Nephron (organoid): ENCODE measurements around the gene SYNGR4.
"Not testable (repeated sequence)": the region's sequence is repeated elsewhere in the genome, so short reads cannot be mapped to it uniquely, and the experiment has no call there.

Source experiments
- H3K27ac Mint-ChIP-seq, 3 experiments: 2 replicates each; pipeline ENCODE4 v1.8.0; 2020; ENCODE audit warnings: mixed read lengths in 3 of 3, mild to moderate bottlenecking in 2 of 3, moderate library complexity in 1 of 3
- H3K27me3 Mint-ChIP-seq: 2 replicates; pipeline ENCODE4 v1.8.0; 2021; ENCODE audit warnings: low read depth, mild to moderate bottlenecking, moderate library complexity, mixed read lengths
- H3K36me3 Mint-ChIP-seq: 2 replicates; pipeline ENCODE4 v1.8.0; 2020; ENCODE audit warnings: low read depth, mixed read lengths
- H3K4me1 Mint-ChIP-seq: 2 replicates; pipeline ENCODE4 v1.8.0; 2020; ENCODE audit warnings: mixed read lengths
- H3K4me3 Mint-ChIP-seq, 3 experiments: 2 replicates each; pipeline ENCODE4 v1.8.0; 2020; ENCODE audit warnings: mild to moderate bottlenecking in 3 of 3, mixed read lengths in 3 of 3, moderate library complexity in 2 of 3
- H3K9me3 Mint-ChIP-seq: 2 replicates; pipeline ENCODE4 v1.8.0; 2020; ENCODE audit warnings: mixed read lengths
- TF ChIP-seq, protein P1 (sequence below), 3 experiments: fragments of 200-600 bp; sonication (generic); IDR thresholded peaks; one replicate each; pipeline ENCODE4 v1.5.0; 2021; ENCODE audit warnings: antibody characterized with exemption in 3 of 3; ENCODE audit not compliant: unreplicated experiment in 3 of 3

Gene SYNGR4

DNA sequence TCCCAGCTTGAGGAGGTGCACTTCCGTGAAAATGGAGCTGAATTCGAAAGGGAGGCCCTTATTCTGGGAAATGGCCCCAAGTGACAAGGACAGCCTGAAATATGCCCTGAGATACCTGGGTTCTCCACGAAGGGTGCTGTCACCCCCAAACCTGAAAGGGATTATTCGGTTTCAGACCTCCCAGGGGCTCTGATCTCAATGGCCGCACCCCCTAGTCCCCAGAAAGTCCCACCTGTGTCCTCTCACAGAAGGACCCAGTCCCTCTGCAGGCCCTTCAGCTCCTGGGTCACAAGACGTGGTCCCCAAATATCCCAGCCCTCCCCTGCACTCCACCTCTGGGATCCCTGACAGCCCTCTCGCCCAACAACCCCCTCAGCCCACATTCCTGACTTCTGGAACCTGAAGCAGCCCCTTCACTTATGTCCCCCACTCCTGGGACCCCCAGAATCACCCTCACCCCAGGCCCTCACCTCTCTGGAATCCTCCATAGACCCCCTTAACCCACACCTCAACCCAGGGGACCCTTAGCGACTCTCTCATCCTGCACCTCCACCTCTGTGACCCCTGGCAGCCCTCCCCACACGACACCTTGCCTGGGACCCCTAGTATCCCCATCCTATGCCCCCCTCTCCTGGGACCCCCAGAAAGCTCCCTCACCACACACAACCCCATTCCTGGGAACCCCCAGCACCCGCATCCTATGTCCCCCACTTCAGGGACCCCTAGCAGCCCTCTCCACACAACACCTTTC, 606 bp downstream of the SYNGR4 start:
- H3K27me3 Mint-ChIP-seq: peaks cover 4% of the 10 kb centered on the region
- no peaks in the 10 kb centered on the region for H3K9me3 Mint-ChIP-seq
- H3K36me3 Mint-ChIP-seq: no peaks in the 10 kb centered on the region
- H3K27ac Mint-ChIP-seq: no peak overlapping the region
- peak overlapping the region in 1 of 3 experiments; percentile 85 for H3K4me3 Mint-ChIP-seq
- TF ChIP-seq, protein P1, sequence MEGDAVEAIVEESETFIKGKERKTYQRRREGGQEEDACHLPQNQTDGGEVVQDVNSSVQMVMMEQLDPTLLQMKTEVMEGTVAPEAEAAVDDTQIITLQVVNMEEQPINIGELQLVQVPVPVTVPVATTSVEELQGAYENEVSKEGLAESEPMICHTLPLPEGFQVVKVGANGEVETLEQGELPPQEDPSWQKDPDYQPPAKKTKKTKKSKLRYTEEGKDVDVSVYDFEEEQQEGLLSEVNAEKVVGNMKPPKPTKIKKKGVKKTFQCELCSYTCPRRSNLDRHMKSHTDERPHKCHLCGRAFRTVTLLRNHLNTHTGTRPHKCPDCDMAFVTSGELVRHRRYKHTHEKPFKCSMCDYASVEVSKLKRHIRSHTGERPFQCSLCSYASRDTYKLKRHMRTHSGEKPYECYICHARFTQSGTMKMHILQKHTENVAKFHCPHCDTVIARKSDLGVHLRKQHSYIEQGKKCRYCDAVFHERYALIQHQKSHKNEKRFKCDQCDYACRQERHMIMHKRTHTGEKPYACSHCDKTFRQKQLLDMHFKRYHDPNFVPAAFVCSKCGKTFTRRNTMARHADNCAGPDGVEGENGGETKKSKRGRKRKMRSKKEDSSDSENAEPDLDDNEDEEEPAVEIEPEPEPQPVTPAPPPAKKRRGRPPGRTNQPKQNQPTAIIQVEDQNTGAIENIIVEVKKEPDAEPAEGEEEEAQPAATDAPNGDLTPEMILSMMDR (IDR thresholded peaks at IDR 0.05; ENCODE audit: unreplicated experiment in 3 of 3): no peak
- peaks cover 12% of the 10 kb centered on the region for H3K4me1 Mint-ChIP-seq

DNA sequence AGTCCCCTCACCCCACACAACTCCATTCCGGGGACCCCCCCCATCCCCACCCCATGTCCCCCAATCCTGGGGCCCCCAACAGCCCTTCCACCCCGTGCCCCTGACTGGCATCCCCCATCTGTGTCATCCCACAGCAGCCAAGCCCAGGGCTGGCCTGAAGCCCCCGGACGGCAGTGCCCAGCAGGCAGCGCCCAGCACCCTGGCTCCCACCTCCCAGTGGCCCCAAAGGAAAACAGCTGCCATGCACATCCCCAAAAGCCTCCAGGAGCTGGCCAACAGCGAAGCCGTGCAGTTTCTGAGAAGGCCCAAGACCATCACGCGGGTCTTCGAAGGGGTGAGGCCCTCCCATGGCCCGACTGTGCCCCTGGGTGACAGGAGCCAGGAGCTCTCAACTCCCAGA, 1.4 kb downstream of the SYNGR4 start:
- H3K27me3 Mint-ChIP-seq: peaks cover 4% of the 10 kb centered on the region
- TF ChIP-seq, protein P1 (IDR thresholded peaks at IDR 0.05; ENCODE audit: unreplicated experiment in 3 of 3): no peak
- H3K9me3 Mint-ChIP-seq: no peaks in the 10 kb centered on the region
- H3K27ac Mint-ChIP-seq: no peak overlapping the region
- H3K36me3 Mint-ChIP-seq: no peaks in the 10 kb centered on the region
- H3K4me1 Mint-ChIP-seq: peaks cover 13% of the 10 kb centered on the region
- H3K4me3 Mint-ChIP-seq: no peak overlapping the region

- H3K36me3 Mint-ChIP-seq: no peaks in the 10 kb centered on the region
- no peak overlapping the region for H3K4me3 Mint-ChIP-seq
- peaks cover 4% of the 10 kb centered on the region for H3K27me3 Mint-ChIP-seq
- H3K9me3 Mint-ChIP-seq: no peaks in the 10 kb centered on the region
- TF ChIP-seq, protein P1 (IDR thresholded peaks at IDR 0.05; ENCODE audit: unreplicated experiment in 3 of 3): no peak
- H3K4me1 Mint-ChIP-seq: peaks cover 18% of the 10 kb centered on the region
- peak overlapping the region; percentile 26 to 67 (median 59) for H3K27ac Mint-ChIP-seq
Measured at GRCh38 chr19:48367855-48368254, 3.7 kb downstream of the SYNGR4 start.

DNA sequence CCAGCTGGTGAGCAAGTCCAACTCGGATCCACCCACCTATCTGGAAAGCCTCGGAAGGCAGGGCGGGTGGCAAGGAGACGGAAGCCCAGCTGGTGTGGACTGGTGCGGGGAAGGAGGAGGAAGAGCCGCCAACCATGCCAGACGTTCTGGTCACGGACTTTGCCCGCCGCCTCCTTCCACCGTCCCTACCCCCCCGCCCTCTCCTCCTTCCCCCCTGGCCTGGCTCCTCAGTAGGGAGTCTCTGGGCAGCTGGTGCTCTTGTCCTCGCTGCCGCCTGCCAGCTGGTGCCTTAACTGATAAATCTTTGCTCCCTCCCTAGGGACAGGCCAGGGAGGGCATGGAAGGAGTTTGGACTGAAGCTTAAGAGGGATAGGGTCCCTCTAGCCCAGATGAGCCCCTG, 4.8 kb downstream of the SYNGR4 start:
- H3K36me3 Mint-ChIP-seq: no peaks in the 10 kb centered on the region
- H3K27ac Mint-ChIP-seq: peak overlapping the region; percentile 64 to 78 (median 67)
- TF ChIP-seq, protein P1 (IDR thresholded peaks at IDR 0.05; ENCODE audit: unreplicated experiment in 3 of 3): no peak
- no peak overlapping the region for H3K4me3 Mint-ChIP-seq
- no peaks in the 10 kb centered on the region for H3K9me3 Mint-ChIP-seq
- H3K4me1 Mint-ChIP-seq: peaks cover 18% of the 10 kb centered on the region
- peaks cover 4% of the 10 kb centered on the region for H3K27me3 Mint-ChIP-seq

GRCh38 chr19:48370955-48371354, 6.8 kb downstream of the SYNGR4 start:
- Mint-ChIP-seq H3K9me3 (no peaks in the 10 kb centered on the region), H3K36me3 (no peaks in the 10 kb centered on the region), H3K4me3 (no peak overlapping the region), H3K27me3 (peaks cover 7% of the 10 kb centered on the region), H3K4me1 (peaks cover 18% of the 10 kb centered on the region), H3K27ac (peak overlapping the region in 2 of 3 experiments; percentile 41 to 50)
- TF ChIP-seq, protein P1 (IDR thresholded peaks at IDR 0.05; ENCODE audit: unreplicated experiment in 3 of 3): no peak

DNA sequence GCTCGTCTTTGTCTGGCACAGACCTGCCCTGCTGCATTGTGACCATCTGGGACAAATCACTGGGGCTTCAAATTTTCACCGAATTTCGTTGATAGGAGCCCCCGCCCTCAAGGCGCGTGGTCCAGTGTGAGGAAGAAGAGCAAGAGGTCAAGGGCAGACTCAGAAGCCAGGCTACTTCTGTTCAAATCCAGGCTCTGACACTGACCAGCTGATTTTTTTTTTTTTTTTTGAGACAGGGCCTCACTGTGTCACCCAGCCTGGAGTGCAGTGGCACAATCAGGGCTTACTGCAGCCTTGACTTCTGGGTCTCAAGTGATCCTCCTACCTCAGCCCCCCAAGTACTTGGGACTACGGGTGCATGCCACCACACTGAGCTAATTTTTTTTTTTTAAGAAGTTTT, 7.2 kb downstream of the SYNGR4 start:
- no peak overlapping the region for H3K27ac Mint-ChIP-seq
- H3K27me3 Mint-ChIP-seq: peaks cover 7% of the 10 kb centered on the region
- H3K4me3 Mint-ChIP-seq: no peak overlapping the region
- no peaks in the 10 kb centered on the region for H3K9me3 Mint-ChIP-seq
- TF ChIP-seq, protein P1 (IDR thresholded peaks at IDR 0.05; ENCODE audit: unreplicated experiment in 3 of 3): no peak
- peaks cover 18% of the 10 kb centered on the region for H3K4me1 Mint-ChIP-seq
- no peaks in the 10 kb centered on the region for H3K36me3 Mint-ChIP-seq

DNA sequence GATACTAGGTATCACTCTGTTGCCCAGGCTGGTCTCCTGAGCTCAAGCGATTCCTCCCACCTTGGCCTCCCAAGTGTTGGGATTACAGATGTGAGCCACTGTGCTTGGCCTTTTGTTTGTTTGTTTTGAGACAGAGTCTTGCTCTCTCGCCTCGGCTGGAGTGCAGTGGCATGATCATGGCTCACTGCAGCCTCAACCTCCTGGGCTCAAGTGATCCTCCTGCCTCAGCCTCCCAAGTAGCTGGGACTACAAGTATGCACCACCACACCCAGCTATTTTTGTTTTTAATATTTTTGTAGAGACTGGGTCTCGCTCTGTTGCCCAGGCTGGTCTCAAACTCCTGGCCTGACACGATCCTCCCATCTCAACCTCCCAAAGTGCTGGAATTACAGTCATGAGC, 7.6 kb downstream of the SYNGR4 start:
- H3K4me3 Mint-ChIP-seq, H3K27me3 Mint-ChIP-seq, H3K27ac Mint-ChIP-seq, H3K9me3 Mint-ChIP-seq, H3K36me3 Mint-ChIP-seq: not testable (repeated sequence)
- H3K4me1 Mint-ChIP-seq: peaks cover 18% of the 10 kb centered on the region
